ENCODE measurements around the gene ALG12.

DNA sequence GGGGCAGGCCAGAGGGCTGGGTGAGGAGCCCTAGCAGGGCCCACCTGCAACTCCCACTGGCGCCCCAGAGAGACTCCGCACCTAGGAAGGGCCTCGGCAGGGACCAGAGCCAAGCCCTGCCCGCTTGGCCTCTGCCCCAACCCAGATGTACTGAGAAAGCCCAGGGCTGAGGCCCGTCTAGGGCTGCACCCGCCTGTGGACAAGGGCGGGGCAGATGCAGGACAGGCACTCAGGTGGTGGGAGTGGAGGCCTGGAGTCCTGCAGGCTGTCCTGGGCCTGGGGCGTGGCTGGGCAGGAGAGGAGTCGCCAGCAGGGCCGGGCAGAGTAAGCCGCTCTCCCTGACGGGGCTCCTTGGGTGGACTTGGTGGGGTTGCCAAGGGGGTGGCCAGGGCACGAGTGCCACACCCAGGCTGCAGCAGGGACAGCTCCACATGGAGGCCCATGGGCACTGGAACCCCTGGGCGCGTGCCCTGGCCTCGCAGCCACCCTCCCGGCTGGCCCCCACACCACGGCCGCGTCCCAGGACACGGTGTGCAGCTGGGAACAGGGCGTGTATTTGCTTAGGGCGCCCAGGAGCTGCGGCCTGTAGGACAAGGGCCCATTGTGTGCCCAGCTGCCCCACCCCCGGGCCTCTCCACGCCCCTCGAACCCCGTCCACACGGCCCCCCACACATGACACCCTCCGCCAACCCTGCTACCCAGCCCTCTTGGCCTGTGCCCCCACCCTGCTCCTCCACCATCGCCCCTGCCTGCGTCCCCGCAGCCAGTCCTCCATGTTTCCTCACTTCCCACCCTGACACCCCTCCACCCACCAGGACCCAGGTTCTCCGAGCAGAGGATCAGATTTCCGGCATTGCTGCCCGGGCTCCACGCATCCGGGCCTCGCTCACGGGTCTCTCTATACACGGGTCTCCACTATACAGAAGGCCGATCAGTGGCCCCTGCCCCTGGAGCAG, 31.0 kb upstream of the ALG12 start:
- TF ChIP-seq SPI1 (IDR thresholded peaks at IDR 0.05; ENCODE audit: low read depth, low read length) = no peak
- TF ChIP-seq POLR2A (IDR thresholded peaks at IDR 0.05; ENCODE audit: low read depth, low read length) = no peak
